GM21515 (cell line): ENCODE data around the gene ACSL4.
A peak's percentile ranks its signal among the peaks of the same experiment; 100 is the strongest.
"Not testable (repeated sequence)": the region's sequence is repeated elsewhere in the genome, so short reads cannot be mapped to it uniquely, and the experiment has no call there.

Experiments
- ATAC-seq: cut with Tn5 transposase; IDR thresholded peaks from one replicate; pipeline ENCODE4 v1.9.1; 2021; ENCODE audit not compliant: unreplicated experiment

ACSL4 gene

DNA sequence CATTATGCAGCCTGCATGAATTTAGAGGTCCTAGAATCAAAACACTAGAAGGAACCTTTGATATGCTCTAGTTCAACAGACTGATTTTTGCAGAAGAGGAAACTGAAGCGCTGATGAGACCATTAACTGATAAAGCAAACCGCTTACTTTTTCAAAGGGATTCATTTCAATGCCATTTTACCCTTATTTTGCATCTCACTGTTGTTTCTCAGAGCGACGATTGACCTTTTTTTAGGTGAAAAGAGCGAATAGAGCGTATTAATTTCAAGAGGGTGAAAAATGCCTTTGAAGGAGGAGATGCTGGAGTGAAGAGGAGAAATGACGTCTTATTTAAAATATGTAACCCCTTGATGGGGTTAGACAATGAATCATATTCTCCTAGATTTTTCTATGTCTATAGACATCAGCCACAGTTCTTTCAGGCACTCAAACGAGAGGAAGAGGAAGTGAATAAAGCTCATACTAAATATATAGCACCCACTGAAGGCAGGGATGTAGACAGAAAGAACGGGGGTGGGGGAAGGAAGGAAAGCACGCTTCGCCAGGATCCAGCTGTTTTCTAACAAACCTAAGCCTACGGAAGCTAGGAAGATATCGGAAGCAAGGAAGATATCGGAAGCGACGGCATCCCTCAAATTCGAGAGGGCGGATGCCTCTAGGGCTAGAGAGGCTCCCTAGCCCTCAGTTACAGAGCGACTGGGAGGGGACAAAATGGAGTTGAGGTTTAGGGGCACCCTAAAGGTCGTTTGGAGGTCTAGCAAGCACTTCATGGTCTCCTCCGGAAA is 848 bp downstream of the ACSL4 start:
- peak; percentile 18 for ATAC-seq

GRCh38 chrX:109728173-109728535 is 4.9 kb downstream of the ACSL4 start:
- no peak for ATAC-seq

DNA sequence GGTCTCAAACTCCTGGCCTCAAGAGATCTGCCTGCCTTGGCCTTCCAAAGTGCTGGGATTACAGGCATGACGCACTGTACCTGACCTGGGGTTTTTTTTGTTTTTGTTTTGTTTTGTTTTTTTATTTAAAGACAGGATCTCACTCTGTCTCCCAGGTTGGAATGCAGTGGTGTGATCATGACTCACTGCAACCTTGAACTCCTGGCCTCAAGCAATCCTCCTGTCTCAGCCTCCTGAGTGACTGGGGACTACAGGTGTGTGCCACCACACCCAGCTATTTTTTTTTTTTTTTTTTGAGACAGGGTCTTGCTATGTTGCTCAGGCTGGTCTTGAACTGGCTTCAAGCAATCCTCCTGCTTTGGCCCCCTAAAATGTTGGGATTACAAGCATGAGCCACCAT is 8.1 kb downstream of the ACSL4 start:
- ATAC-seq, result not testable (repeated sequence)

DNA sequence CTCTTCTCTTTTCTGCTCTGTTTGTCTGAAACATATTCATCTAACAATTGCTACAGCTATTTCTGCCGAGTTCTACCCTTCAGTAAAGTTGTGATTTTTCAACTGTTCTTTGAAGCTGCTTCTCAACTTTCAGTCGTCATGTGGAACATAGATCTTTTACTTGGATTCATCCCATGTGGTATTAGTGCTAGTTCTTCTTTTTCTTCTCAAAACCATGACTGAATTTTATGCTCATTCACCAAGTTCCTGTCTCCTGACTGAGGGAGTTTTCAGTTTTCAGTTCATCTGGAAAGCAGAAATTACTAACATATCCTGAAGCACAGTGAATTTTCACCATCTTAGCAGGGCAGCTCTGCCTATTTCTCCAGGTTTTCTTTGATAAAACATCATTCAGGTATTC is 12.1 kb downstream of the ACSL4 start:
- ATAC-seq, result no peak

DNA sequence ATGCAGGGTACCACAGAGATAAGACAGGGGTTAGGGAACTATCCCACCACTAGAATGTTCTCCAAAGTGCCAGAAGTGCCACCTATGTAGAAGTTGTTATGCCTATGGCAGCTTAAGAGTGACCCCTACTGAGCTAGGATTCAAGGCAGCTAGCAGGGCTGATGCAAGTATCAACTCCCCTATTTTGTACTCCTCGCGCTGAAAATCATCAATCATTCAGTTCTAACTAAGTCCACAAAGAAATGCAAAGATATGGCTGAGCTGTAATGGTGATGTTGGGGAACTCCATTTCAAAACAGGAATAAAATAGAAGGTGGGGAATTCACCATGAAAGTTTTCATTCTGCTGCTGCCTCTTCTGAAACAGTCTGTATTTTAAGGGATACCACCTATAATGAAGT is 13.8 kb downstream of the ACSL4 start:
- no peak for ATAC-seq

GRCh38 chrX:109716431-109717028 is 16.5 kb downstream of the ACSL4 start:
- ATAC-seq, result no peak

DNA sequence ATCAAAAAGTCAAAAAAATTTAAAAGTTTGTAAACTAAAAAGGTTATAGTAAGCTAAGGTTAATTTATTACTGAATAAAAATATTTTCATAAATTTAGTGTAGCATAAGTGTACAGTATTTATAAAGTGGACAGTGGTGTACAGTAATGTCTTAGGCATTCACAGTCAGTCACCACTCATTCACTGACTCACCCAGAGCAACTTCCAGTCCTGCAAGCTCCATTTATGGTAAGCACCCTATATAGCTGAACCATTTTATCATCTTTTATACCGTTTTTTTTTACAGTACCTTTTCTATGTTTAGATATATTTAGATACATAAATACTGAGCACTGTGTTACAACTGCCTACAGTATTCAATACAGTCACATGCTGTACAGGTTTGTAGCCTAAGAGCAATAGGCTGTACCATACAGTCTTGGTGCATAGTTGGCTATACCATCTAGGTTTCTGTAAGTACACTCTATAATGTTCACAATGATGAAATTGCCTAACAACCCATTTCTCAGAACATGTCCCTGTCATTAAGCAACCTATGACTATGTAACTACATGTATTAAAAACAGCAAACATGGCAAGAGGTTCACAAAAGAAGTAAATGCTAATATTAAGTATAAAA is 18.6 kb downstream of the ACSL4 start:
- no peak for ATAC-seq

GRCh38 chrX:109710181-109710580 is 22.9 kb downstream of the ACSL4 start:
- ATAC-seq, result no peak

- ATAC-seq, result peak; percentile 68
Measured at GRCh38 chrX:109709129-109709631, 23.9 kb downstream of the ACSL4 start.

- no peak for ATAC-seq
Measured at GRCh38 chrX:109707720-109708119, 25.3 kb downstream of the ACSL4 start.

DNA sequence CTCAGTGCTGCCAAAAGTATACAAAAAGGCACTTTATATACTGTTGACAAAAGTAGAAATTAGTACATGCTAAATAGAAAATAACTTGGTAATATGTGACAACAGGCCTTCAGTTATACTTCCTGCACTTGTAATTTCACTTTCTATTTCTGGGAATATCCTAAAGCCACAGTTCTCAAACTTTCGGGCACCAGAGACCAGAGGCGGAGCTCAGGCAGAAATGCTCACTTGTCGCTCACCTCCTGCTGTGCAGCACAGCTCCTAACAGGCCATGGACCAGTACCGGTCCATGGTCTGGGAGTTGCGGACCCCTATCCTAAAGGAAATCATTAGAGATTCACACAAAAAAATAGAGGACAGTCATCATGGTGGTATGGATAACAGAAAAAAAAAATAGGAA is 25.7 kb downstream of the ACSL4 start:
- ATAC-seq, result no peak

DNA sequence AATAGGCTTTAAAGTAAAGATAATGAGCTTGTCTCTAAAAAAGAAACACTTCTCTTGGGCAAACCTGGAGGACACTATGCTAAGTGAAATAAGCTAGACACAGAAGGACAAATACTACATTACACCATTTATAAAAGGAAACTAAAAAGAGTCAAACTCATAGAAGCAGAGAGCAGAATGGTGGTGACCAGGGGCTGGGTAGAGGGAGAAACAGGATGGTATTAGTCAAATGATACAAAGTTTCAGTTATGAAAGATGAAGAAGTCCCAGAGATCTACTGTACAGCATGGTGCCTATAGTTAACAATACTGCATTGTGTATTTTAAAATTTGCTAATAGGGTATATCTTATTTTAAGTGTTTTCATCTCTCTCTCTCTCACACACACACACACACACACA is 28.5 kb downstream of the ACSL4 start:
- peak; percentile 72 for ATAC-seq

- ATAC-seq, result no peak
Measured at GRCh38 chrX:109697855-109698254, 35.2 kb downstream of the ACSL4 start.

- ATAC-seq, result no peak
Measured at GRCh38 chrX:109696146-109696740, 36.8 kb downstream of the ACSL4 start.

GRCh38 chrX:109695637-109696036 is 37.4 kb downstream of the ACSL4 start:
- no peak for ATAC-seq

DNA sequence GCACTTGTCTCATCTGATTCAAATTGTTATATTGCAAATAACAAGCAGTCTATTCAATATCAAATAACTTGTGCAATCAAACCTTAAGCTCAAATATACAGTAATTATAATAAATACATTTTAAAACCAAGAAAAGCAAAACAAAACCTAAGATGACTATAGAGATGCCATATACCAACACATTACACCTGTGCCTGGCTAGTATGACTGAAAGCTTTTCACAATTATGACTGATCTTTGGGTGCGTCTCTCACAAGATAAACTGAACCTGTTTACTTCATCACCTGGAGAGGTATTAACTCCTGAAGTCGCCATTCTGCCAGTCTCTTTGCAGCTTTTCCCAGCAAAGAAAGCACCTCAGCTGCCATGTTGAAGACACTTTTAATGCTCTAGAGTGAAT is 41.3 kb downstream of the ACSL4 start:
- no peak for ATAC-seq

GRCh38 chrX:109691277-109691676 is 41.8 kb downstream of the ACSL4 start:
- no peak for ATAC-seq

DNA sequence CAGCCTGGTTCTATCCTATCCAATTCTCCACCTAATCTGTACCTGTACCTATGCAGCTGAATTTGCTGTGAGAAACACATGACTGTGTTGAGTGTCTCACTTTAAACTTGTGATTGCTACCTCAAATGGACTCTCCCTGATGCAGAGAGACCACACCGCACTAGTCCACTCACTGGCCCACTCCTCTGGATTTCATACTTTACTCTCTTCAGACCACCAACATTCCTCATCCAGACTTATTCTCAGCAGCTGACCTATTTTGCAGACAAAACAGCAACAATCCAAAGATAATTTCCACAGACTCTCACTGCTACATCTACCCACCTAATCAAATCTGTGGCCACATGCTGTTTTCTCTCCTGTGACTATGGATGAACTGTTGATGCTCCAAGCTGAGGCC is 45.2 kb downstream of the ACSL4 start:
- no peak for ATAC-seq

GRCh38 chrX:109685656-109686078 is 47.4 kb downstream of the ACSL4 start:
- no peak for ATAC-seq

DNA sequence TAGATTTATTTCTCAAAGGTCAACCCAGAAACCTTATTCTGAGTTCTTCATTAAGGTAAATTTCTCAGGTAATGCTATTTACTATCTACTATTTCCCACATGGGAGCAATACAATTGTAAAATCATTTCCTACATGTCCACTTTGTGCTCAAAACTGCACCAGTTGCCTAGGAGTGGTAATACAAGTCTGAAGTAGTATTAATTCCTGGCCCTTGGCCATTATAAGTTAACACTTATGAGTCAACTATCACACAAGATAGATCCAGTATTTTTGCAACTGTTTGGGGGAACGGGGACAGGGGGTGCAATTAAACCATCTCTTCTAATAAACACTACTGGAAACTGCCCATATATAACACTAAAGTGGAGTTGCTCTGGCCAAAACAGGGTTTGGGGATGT is 48.9 kb downstream of the ACSL4 start:
- ATAC-seq, result no peak

DNA sequence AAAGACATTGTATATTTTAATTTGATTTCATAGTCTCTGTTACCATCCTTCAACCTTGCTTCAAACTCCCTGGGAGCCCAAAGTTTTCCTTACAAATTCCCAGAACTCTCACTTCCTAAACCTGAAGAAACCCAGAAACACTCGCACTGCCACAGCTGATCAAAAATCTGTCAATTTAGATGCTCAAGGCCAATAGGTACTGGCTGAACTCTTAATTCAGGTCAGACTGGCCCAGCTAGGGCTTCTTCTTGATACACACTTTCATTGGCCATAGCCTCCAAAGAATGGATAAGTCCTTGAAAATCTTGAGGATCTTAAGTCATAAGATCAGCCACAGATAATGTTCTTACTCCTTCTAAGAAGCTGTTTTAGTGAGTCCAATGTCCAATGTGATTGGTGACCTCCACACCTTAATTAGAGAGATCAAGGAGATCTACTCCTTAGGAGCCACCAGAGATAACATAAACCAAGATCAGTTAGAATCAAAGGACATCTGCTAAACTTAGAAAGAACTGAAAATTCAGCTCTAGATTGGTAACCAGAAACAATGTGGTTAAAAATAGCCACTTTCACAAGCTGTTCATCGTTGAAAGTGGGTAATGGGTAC is 51.5 kb downstream of the ACSL4 start:
- no peak for ATAC-seq
